H1 (cell line): ENCODE data around the gene SCO2. TPM values are rescaled to one million over a fixed set of nuclear protein-coding genes. Genes with fewer than 3 reads are reported as not detected.

Experiments
- CTCF ChIA-PET: fragments of 300-600 bp; sonication (Branson Sonifier 250); formaldehyde crosslinking; loops from one replicate; lab custom pipeline; 2021; ENCODE audit not compliant: partially characterized antibody; lab: Charles Lee
- POLR2A ChIA-PET: fragments of 300-600 bp; sonication (Branson Sonifier 250); formaldehyde crosslinking; loops from one replicate; lab custom pipeline; 2021; ENCODE audit warnings: inconsistent platforms; ENCODE audit not compliant: partially characterized antibody; lab: Charles Lee
- DNase-seq, 2 experiments: peaks; one replicate each; pipeline versions ENCODE4 v3.0.0 to v3.0.0-alpha.2; 2010 to 2022; ENCODE audit warnings: low spot score in 2 of 2, low read depth in 1 of 2, mixed read lengths in 1 of 2
- FAIRE-seq: peaks from 2 replicates; lab custom pipeline; 2011; peaks lifted over from hg19 to GRCh38; lab: Jason Lieb, UNC
- H2AFZ ChIP-seq: 2 replicates; pipeline ENCODE4 v1.8.1; 2012; ENCODE audit warnings: low read length, inconsistent platforms
- H2AK5ac ChIP-seq: 2 replicates; pipeline ENCODE4 v1.6.1; 2013; ENCODE audit warnings: low read depth, low read length
- H2BK120ac ChIP-seq: replicated peaks from 2 replicates; pipeline ENCODE3; 2013; ENCODE audit warnings: low read depth, low read length, inconsistent platforms
- H2BK12ac ChIP-seq: 2 replicates; pipeline ENCODE4 v1.6.1; 2013; ENCODE audit warnings: low read depth, low read length
- H2BK15ac ChIP-seq: 2 replicates; pipeline ENCODE4 v1.6.1; 2013; ENCODE audit warnings: low read length
- H2BK20ac ChIP-seq: 2 replicates; pipeline ENCODE4 v1.6.1; 2013; ENCODE audit warnings: low read length
- H2BK5ac ChIP-seq: 2 replicates; pipeline ENCODE4 v1.6.1; 2013; ENCODE audit warnings: low read depth, low read length
- H3K14ac ChIP-seq: 2 replicates; pipeline ENCODE4 v1.6.1; 2013; ENCODE audit warnings: inconsistent platforms; ENCODE audit not compliant: insufficient read length
- H3K18ac ChIP-seq: 2 replicates; pipeline ENCODE4 v1.6.1; 2013; ENCODE audit warnings: low read length; ENCODE audit errors: extremely low read depth
- H3K23ac ChIP-seq: 2 replicates; pipeline ENCODE4 v1.6.1; 2013; ENCODE audit warnings: inconsistent platforms; ENCODE audit not compliant: insufficient read length
- H3K23me2 ChIP-seq: 2 replicates; pipeline ENCODE4 v1.6.1; 2013; ENCODE audit warnings: low read depth, low read length
- H3K27ac ChIP-seq: 2 replicates; pipeline ENCODE4 v1.6.1; 2011; ENCODE audit warnings: low read depth, low read length, inconsistent platforms
- H3K27me3 ChIP-seq, 4 experiments: replicated peaks in 1 of 4; 1 replicate in 1 of 4; 2 replicates in 3 of 4; pipeline versions ENCODE4 v1.6.1 to v1.8.1; 2011 to 2013; ENCODE audit warnings: low read length in 3 of 4, mild to moderate bottlenecking in 3 of 4, inconsistent platforms in 2 of 4, mixed read lengths in 2 of 4, moderate library complexity in 1 of 4; ENCODE audit not compliant: control insufficient read depth in 3 of 4, insufficient read depth in 3 of 4; ENCODE audit errors: extremely low read depth in 1 of 4
- H3K36me3 ChIP-seq, 4 experiments: 2 replicates each; pipeline versions ENCODE4 v1.6.1 to v1.8.1; 2011 to 2013; ENCODE audit warnings: mild to moderate bottlenecking in 4 of 4, low read length in 3 of 4, moderate library complexity in 2 of 4, control low read depth in 1 of 4, inconsistent platforms in 1 of 4; ENCODE audit not compliant: insufficient read depth in 4 of 4, control insufficient read depth in 2 of 4
- H3K4ac ChIP-seq: replicated peaks from 2 replicates; pipeline ENCODE3; 2013; ENCODE audit warnings: low read length, low read depth, mixed read lengths, inconsistent platforms; ENCODE audit not compliant: insufficient read length
- H3K4me1 ChIP-seq, 4 experiments: replicated peaks in 1 of 4; 1 replicate in 1 of 4; 2 replicates in 3 of 4; pipeline versions ENCODE4 v1.6.1 to v1.8.1; 2011 to 2013; ENCODE audit warnings: low read length in 3 of 4, inconsistent platforms in 2 of 4, mixed read lengths in 1 of 4; ENCODE audit not compliant: insufficient read depth in 4 of 4, control insufficient read depth in 3 of 4
- H3K4me2 ChIP-seq, 2 experiments: 2 replicates each; pipeline versions ENCODE4 v1.6.1 to v1.8.1; 2011 to 2013; ENCODE audit warnings: low read depth in 2 of 2, low read length in 2 of 2, control low read depth in 1 of 2, inconsistent platforms in 1 of 2, mild to moderate bottlenecking in 1 of 2; ENCODE audit not compliant: insufficient read depth in 1 of 2
- H3K4me3 ChIP-seq, 4 experiments: fragments of 200-600, 300-600 bp in 1 of 4; sonication (generic), shearing (Covaris generic), sonication (Bioruptor Twin) in 1 of 4; 2 replicates each; pipeline versions ENCODE4 v1.5.1 to v1.8.1; 2011 to 2016; ENCODE audit warnings: low read length in 4 of 4, low read depth in 3 of 4, control low read depth in 2 of 4, inconsistent platforms in 2 of 4, mild to moderate bottlenecking in 2 of 4, mixed read lengths in 1 of 4, moderate library complexity in 1 of 4; ENCODE audit not compliant: insufficient read depth in 2 of 4; ENCODE audit errors: extremely low read depth in 1 of 4
- H3K56ac ChIP-seq: replicated peaks from 2 replicates; pipeline ENCODE3; 2013; ENCODE audit warnings: low read depth, mild to moderate bottlenecking, mixed read lengths, low read length, inconsistent platforms; ENCODE audit not compliant: insufficient read length
- H3K79me1 ChIP-seq: 2 replicates; pipeline ENCODE4 v1.6.1; 2013; ENCODE audit warnings: low read depth, low read length, control low read depth
- H3K79me2 ChIP-seq, 2 experiments: 2 replicates each; pipeline versions ENCODE4 v1.6.1 to v1.8.1; 2012 to 2013; ENCODE audit warnings: low read length in 2 of 2, mild to moderate bottlenecking in 2 of 2, inconsistent platforms in 1 of 2; ENCODE audit not compliant: insufficient read depth in 2 of 2, control insufficient read depth in 1 of 2
- H3K9ac ChIP-seq, 4 experiments: replicated peaks in 1 of 4; 1 replicate in 1 of 4; 2 replicates in 3 of 4; pipeline versions ENCODE4 v1.6.1 to v1.8.1; 2011 to 2013; ENCODE audit warnings: low read depth in 3 of 4, low read length in 3 of 4, control low read depth in 2 of 4, mild to moderate bottlenecking in 2 of 4, moderate library complexity in 2 of 4, inconsistent platforms in 1 of 4; ENCODE audit errors: extremely low read depth in 1 of 4
- H3K9me3 ChIP-seq, 2 experiments: 2 replicates each; pipeline versions ENCODE4 v1.6.1 to v1.8.1; 2012 to 2013; ENCODE audit warnings: mild to moderate bottlenecking in 2 of 2, moderate library complexity in 2 of 2, control low read depth in 1 of 2, inconsistent platforms in 1 of 2, low read depth in 1 of 2, low read length in 1 of 2, mixed read lengths in 1 of 2; ENCODE audit not compliant: insufficient read depth in 2 of 2
- H4K20me1 ChIP-seq, 2 experiments: replicated peaks in 1 of 2; 2 replicates each; pipeline versions ENCODE3 to v1.8.1; 2011 to 2013; ENCODE audit warnings: inconsistent platforms in 2 of 2, low read length in 2 of 2, mild to moderate bottlenecking in 1 of 2; ENCODE audit not compliant: insufficient read depth in 2 of 2, control insufficient read depth in 1 of 2
- H4K5ac ChIP-seq: 2 replicates; pipeline ENCODE4 v1.6.1; 2013; ENCODE audit warnings: low read length, low read depth, mixed read lengths, inconsistent platforms; ENCODE audit not compliant: insufficient read length
- H4K8ac ChIP-seq: 2 replicates; pipeline ENCODE4 v1.8.0; 2013; ENCODE audit warnings: mild to moderate bottlenecking, moderate library complexity, low read length, inconsistent platforms; ENCODE audit not compliant: insufficient read depth; ENCODE audit errors: extremely low read depth
- H4K91ac ChIP-seq: replicated peaks from 2 replicates; pipeline ENCODE3; 2013; ENCODE audit warnings: low read length, mixed read lengths, inconsistent platforms; ENCODE audit not compliant: insufficient read length
- ASH2L ChIP-seq: fragments of 200-600, 300-600 bp; sonication (generic); IDR thresholded peaks from one replicate; pipeline ENCODE4 v1.7.1; 2017; ENCODE audit warnings: low read length
- BRCA1 ChIP-seq: IDR thresholded peaks from 2 replicates; pipeline ENCODE4 v1.6.1; 2012; ENCODE audit warnings: low read depth, low read length, improper control_type of control experiment
- CEBPB ChIP-seq: IDR thresholded peaks from 2 replicates; pipeline ENCODE4 v1.6.1; 2012; ENCODE audit warnings: low read depth, low read length
- CREB1 ChIP-seq: IDR thresholded peaks from 2 replicates; pipeline ENCODE4 v1.6.1; 2012; ENCODE audit warnings: inconsistent platforms
- EZH2 ChIP-seq: fragments of 200-600 bp; sonication (generic); IDR thresholded peaks from 2 replicates; pipeline ENCODE4 v1.7.1; 2012; ENCODE audit warnings: low read depth, mild to moderate bottlenecking, moderate library complexity, low read length, inconsistent platforms; ENCODE audit not compliant: severe bottlenecking
- GABPA ChIP-seq: IDR thresholded peaks from 2 replicates; pipeline ENCODE4 v1.6.1; 2011; ENCODE audit warnings: mild to moderate bottlenecking, low read length, moderate library complexity, borderline replicate concordance; ENCODE audit not compliant: insufficient read depth
- KDM5A ChIP-seq: fragments of 200-600 bp; IDR thresholded peaks from 2 replicates; pipeline ENCODE4 v1.7.1; 2012; ENCODE audit warnings: mild to moderate bottlenecking, low read length, inconsistent platforms, mixed read lengths
- POU5F1 ChIP-seq: IDR thresholded peaks from 2 replicates; pipeline ENCODE4 v1.6.1; 2011; ENCODE audit warnings: low read depth, mild to moderate bottlenecking, low read length, moderate library complexity
- RAD21 ChIP-seq, 2 experiments: IDR thresholded peaks in 1 of 2; conservative IDR thresholded peaks in 1 of 2; 2 replicates each; pipeline ENCODE4 v1.6.1; 2011; ENCODE audit warnings: low read depth in 2 of 2, low read length in 2 of 2, improper control_type of control experiment in 1 of 2, inconsistent platforms in 1 of 2, mild to moderate bottlenecking in 1 of 2, moderate library complexity in 1 of 2
- RFX5 ChIP-seq: IDR thresholded peaks from 2 replicates; pipeline ENCODE4 v1.6.1; 2011; ENCODE audit warnings: low read depth, low read length, improper control_type of control experiment, borderline replicate concordance
- SAP30 ChIP-seq: fragments of 300-600 bp; sonication (generic); IDR thresholded peaks from 2 replicates; pipeline ENCODE4 v1.7.1; 2012; ENCODE audit warnings: low read length, moderate library complexity, mild to moderate bottlenecking, inconsistent platforms; ENCODE audit not compliant: insufficient read depth, insufficient replicate concordance
- SIRT6 ChIP-seq: IDR thresholded peaks from one replicate; pipeline ENCODE4 v1.7.1; 2012; ENCODE audit warnings: low read length, inconsistent platforms
- SP2 ChIP-seq: IDR thresholded peaks from 2 replicates; pipeline ENCODE4 v1.6.1; 2012; ENCODE audit warnings: mild to moderate bottlenecking, low read length, inconsistent platforms
- WGBS, 2 experiments: shearing (Covaris generic) in 1 of 2; methylation state at CpG; one replicate each; pipeline versions ENCODE4 v1.1.6 to v1.1.7; 2013 to 2015; ENCODE audit warnings: low lambda C conversion rate in 2 of 2, mixed read lengths in 2 of 2, inconsistent platforms in 1 of 2, low coverage in 1 of 2, missing lambda C conversion rate in 1 of 2; ENCODE audit not compliant: insufficient replicate concordance in 2 of 2, insufficient coverage in 1 of 2, insufficient read length in 1 of 2; ENCODE audit errors: extremely low coverage in 1 of 2, missing lambda C conversion rate in 1 of 2; 5-methylcytosine and 5-hydroxymethylcytosine counted together
- polyA plus RNA-seq, 7 experiments: library from polyadenylated mRNA; depleted of rRNA in 3 of 7; stranded (reverse) in 5 of 7; unstranded in 2 of 7; fragments of >200 nt in 5 of 7; fragments of 200-250 nt in 2 of 7; gene quantifications; 1 replicate in 5 of 7; 2 replicates in 1 of 7; 4 replicates in 1 of 7; pipeline versions ENCODE4 v1.2.1 to v1.2.3, GENCODE V29; 2011 to 2013; ENCODE audit warnings: missing spikeins in 2 of 7, mixed read lengths in 2 of 7
- total RNA-seq: library from RNA; stranded (reverse); fragmentation: NEBNext Ultra II Directional; extraction: Animal tissue kit (Norgen Biotek cat#: 25700); gene quantifications from 2 replicates; pipeline ENCODE4 v1.2.1, GENCODE V29; 2021

The SCO2 gene
- total and polyA plus RNA-seq, 2 of the 8 experiments (the other 6 are each of a cell fraction or from before 2014, with no cell fraction given) = 2.0 TPM; not detected in 1

DNA sequence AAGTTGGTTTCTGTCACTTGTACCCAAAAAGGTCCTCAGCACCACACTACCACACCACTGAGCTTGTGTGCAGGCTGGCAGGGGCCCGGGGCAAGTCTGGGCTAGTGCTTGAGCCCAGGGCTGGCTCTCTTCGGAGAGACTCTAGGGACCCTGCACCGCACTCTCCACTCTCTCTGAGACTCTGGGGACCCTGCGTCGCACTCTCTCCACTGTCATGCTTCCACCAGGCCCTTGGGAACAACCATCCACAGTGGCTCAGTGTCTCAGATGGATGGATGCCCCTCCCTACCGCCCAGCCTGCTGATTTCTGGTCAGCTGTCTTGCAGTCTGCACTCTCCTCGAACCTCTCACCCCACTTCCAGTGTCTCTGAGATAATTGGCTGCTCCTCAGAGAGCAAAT lies 48.5 kb downstream of the SCO2 start:
- FAIRE-seq (no peak), DNase-seq (no peak)
- H3K23ac ChIP-seq = no peak overlapping the region
- peaks cover 0 to 16% (median 10%) of the 10 kb centered on the region in 4 experiments; a peak in 5 of 7 replicates for H3K4me1 ChIP-seq
- peak overlapping the region; percentile 61; the same call in 1 of the 2 replicates for H2BK20ac ChIP-seq
- H4K20me1 ChIP-seq = peaks cover 20 to 23% of the 10 kb centered on the region in 2 experiments
- no peak overlapping the region for H3K4me2 ChIP-seq
- ChIA-PET POLR2A (interaction anchor here (1.1 to 2.0 kb wide), 2 partner anchors 8 to 196 kb away, joined by 4 to 6 read pairs; no protein-coding TSS in a partner anchor), CTCF (interaction anchor here (1.7 to 2.9 kb wide), 2 partner anchors 21 to 49 kb away, joined by 4 to 16 read pairs; partner anchors contain the start of gene SCO2)
- H3K14ac ChIP-seq = no peak overlapping the region
- H3K18ac ChIP-seq = peak overlapping the region; percentile 13; the same call in 1 of the 2 replicates
- peak overlapping the region; percentile 12 for H3K56ac ChIP-seq
- no peak overlapping the region for H3K4ac ChIP-seq
- peaks cover 12% of the 10 kb centered on the region; the same call in 1 of the 2 replicates for H3K23me2 ChIP-seq
- peaks cover 1 to 22% (median 13%) of the 10 kb centered on the region in 4 experiments; a peak in 6 of 7 replicates for H3K27me3 ChIP-seq
- no peaks in the 10 kb centered on the region for H3K9me3 ChIP-seq
- peak overlapping the region; percentile 78 for H2BK120ac ChIP-seq
- H3K9ac ChIP-seq = peak overlapping the region in 1 of 4 experiments; percentile 8; a peak in 1 of 7 replicates
- peak overlapping the region; percentile 89 for H4K91ac ChIP-seq
- H2AFZ ChIP-seq = no peak overlapping the region
- H3K27ac ChIP-seq = no peak overlapping the region
- peaks cover 0 to 25% of the 10 kb centered on the region in 2 experiments; a peak in 3 of 4 replicates for H3K79me2 ChIP-seq
- no peak for TF ChIP-seq SP2
- no peak for TF ChIP-seq SIRT6
- TF ChIP-seq RAD21 (IDR thresholded peaks at IDR 0.05 in 1 of 2, conservative IDR thresholded peaks at IDR 0.05 in 1 of 2; ENCODE audit: low read depth in 2 of 2, low read length in 2 of 2) = no peak
- TF ChIP-seq RFX5 = no peak
- TF ChIP-seq CEBPB = no peak
- no peak for TF ChIP-seq ASH2L
- TF ChIP-seq KDM5A = no peak
- no peak for TF ChIP-seq CREB1
- TF ChIP-seq SAP30 = no peak
- no peak for TF ChIP-seq GABPA
- no peak for TF ChIP-seq POU5F1
- TF ChIP-seq EZH2 = no peak
- no peak for TF ChIP-seq BRCA1
- H2BK5ac ChIP-seq = peak overlapping the region; percentile 52; the same call in 1 of the 2 replicates
- H2BK15ac ChIP-seq = no peak overlapping the region
- H2AK5ac ChIP-seq = peak overlapping the region; percentile 75; the same call in 1 of the 2 replicates
- WGBS, 2 experiments = 90% methylated on average over 7 of the region's 7 CpGs; no CpG with 5 or more reads in 1 of the 2 experiments
- H3K36me3 ChIP-seq = no peaks in the 10 kb centered on the region
- H3K79me1 ChIP-seq = peaks cover 16% of the 10 kb centered on the region
- H2BK12ac ChIP-seq = peak overlapping the region; percentile 75; the same call in 1 of the 2 replicates
- no peak overlapping the region for H3K4me3 ChIP-seq
- no peak overlapping the region for H4K5ac ChIP-seq
- no peak overlapping the region; the same call in none of the 2 replicates for H4K8ac ChIP-seq
